HepG2 (cell line): ENCODE measurements around the gene MSRB2. TPM values are rescaled to one million over a fixed set of nuclear protein-coding genes. Genes with fewer than 3 reads are reported as not detected.

Source experiments
- ATAC-seq: fragments of 200-7000 bp; cut with Tn5 transposase; 3 replicates; pipeline ENCODE4 v1.9.1; 2020; ENCODE audit warnings: mild to moderate bottlenecking, moderate library complexity
- BruUV-seq: library from RNA; stranded (reverse); fragments of 400-500 nt; replicated peaks from 2 replicates; lab custom pipeline; 2021; lab: Mats Ljungman, UMichigan
- CTCF ChIA-PET: fragments of 300-600 bp; formaldehyde crosslinking; extraction: SDS; loops from one replicate; lab custom pipeline; 2021; ENCODE audit warnings: low total read pairs, inconsistent platforms, low intra/inter-chr PET ratio; lab: Yijun Ruan, JAX
- POLR2A ChIA-PET: fragments of 350-600 bp; sonication (Branson Sonifier 250); formaldehyde crosslinking; loops from one replicate; lab custom pipeline; 2020; ENCODE audit warnings: antibody characterized with exemption, inconsistent platforms; lab: Yijun Ruan, JAX
- DNase-seq: peaks from one replicate; pipeline ENCODE4 v3.0.0-alpha.2; 2015; ENCODE audit warnings: low spot score
- FAIRE-seq: peaks from 3 replicates; lab custom pipeline; 2011; peaks lifted over from hg19 to GRCh38; lab: Jason Lieb, UNC
- H2AFZ ChIP-seq: one replicate; pipeline ENCODE4 v1.6.1; 2011; ENCODE audit warnings: low read length, inconsistent platforms
- H3K27ac ChIP-seq: fragments of 300-600 bp; 3 replicates; pipeline ENCODE4 v1.8.0; 2011; ENCODE audit warnings: mixed run types, mild to moderate bottlenecking, mixed read lengths, low read length, inconsistent platforms; ENCODE audit not compliant: insufficient read depth; ENCODE audit errors: extremely low read length
- H3K27me3 ChIP-seq, 2 experiments: fragments of 200-600 bp in 1 of 2; 2 replicates in 1 of 2; 3 replicates in 1 of 2; pipeline versions ENCODE4 v1.6.0 to v1.8.0; 2011; ENCODE audit warnings: low read length in 2 of 2, mild to moderate bottlenecking in 2 of 2, moderate library complexity in 2 of 2, inconsistent platforms in 1 of 2; ENCODE audit not compliant: insufficient read depth in 2 of 2, control insufficient read depth in 1 of 2
- H3K36me3 ChIP-seq, 2 experiments: fragments of 200-600 bp in 1 of 2; replicated peaks in 1 of 2; 2 replicates in 1 of 2; 3 replicates in 1 of 2; pipeline versions ENCODE4 v1.5.1 to v1.8.0; 2011; ENCODE audit warnings: low read length in 2 of 2, inconsistent platforms in 1 of 2; ENCODE audit not compliant: insufficient read depth in 2 of 2, control insufficient read depth in 1 of 2
- H3K4me1 ChIP-seq: 2 replicates; pipeline ENCODE4 v1.5.1; 2012; ENCODE audit warnings: low read length, inconsistent platforms; ENCODE audit not compliant: insufficient read depth
- H3K4me2 ChIP-seq: 2 replicates; pipeline ENCODE4 v1.6.0; 2011; ENCODE audit warnings: low read depth, low read length, inconsistent platforms
- H3K4me3 ChIP-seq, 3 experiments: fragments of 200-600 bp in 1 of 3; sonication (generic), shearing (Covaris generic) in 1 of 3; replicated peaks in 1 of 3; 2 replicates each; pipeline ENCODE4 v1.5.1; 2011 to 2016; ENCODE audit warnings: low read length in 3 of 3, inconsistent platforms in 2 of 3, low read depth in 2 of 3, mild to moderate bottlenecking in 2 of 3, control low read depth in 1 of 3, mixed read lengths in 1 of 3; ENCODE audit not compliant: insufficient read depth in 1 of 3
- H3K79me2 ChIP-seq: one replicate; pipeline ENCODE4 v1.6.1; 2011; ENCODE audit warnings: low read length, inconsistent platforms; ENCODE audit not compliant: insufficient read depth
- H3K9ac ChIP-seq: 2 replicates; pipeline ENCODE4 v1.6.0; 2011; ENCODE audit warnings: mild to moderate bottlenecking, low read depth, low read length, inconsistent platforms; ENCODE audit not compliant: insufficient read depth
- H3K9me3 ChIP-seq: 2 replicates; pipeline ENCODE4 v1.5.1; 2012; ENCODE audit warnings: mild to moderate bottlenecking, low read length
- H4K20me1 ChIP-seq: 2 replicates; pipeline ENCODE4 v1.6.0; 2011; ENCODE audit warnings: inconsistent platforms, mild to moderate bottlenecking, low read length, moderate library complexity; ENCODE audit not compliant: insufficient read depth
- AGO2 ChIP-seq: fragments of 200-400 bp; formaldehyde crosslinking; optimal IDR thresholded peaks from 2 replicates; pipeline ENCODE3; 2017; ENCODE audit warnings: mild to moderate bottlenecking, low read depth, low read length, moderate library complexity
- GPN1 ChIP-seq: sonication (generic); formaldehyde crosslinking; IDR thresholded peaks from 2 replicates; pipeline ENCODE4 v1.5.1; 2020; ENCODE audit warnings: missing genetic modification reagents, borderline replicate concordance
- HNF4A ChIP-seq: sonication (generic); formaldehyde crosslinking; IDR thresholded peaks from 2 replicates; pipeline ENCODE4 v1.4.0; 2020; ENCODE audit warnings: missing genetic modification reagents
- KAT7 ChIP-seq: IDR thresholded peaks from 2 replicates; pipeline ENCODE4 v1.6.1; 2018; ENCODE audit warnings: borderline replicate concordance, missing compliant biosample characterization
- NFKB2 ChIP-seq: sonication (generic); formaldehyde crosslinking; IDR thresholded peaks from 2 replicates; pipeline ENCODE4 v1.4.0; 2020; ENCODE audit warnings: missing genetic modification reagents, borderline replicate concordance
- NR2F2 ChIP-seq: IDR thresholded peaks from 2 replicates; pipeline ENCODE4 v1.6.1; 2012; ENCODE audit warnings: low read depth, inconsistent platforms, borderline replicate concordance
- RAD51 ChIP-seq: fragments of 450-650 bp; IDR thresholded peaks from 2 replicates; pipeline ENCODE4 v1.6.1; 2016; ENCODE audit warnings: borderline replicate concordance
- RARA ChIP-seq: IDR thresholded peaks from 2 replicates; pipeline ENCODE4 v1.6.1; 2016; ENCODE audit warnings: missing genetic modification reagents, missing compliant biosample characterization
- YY1 ChIP-seq: IDR thresholded peaks from 2 replicates; pipeline ENCODE4 v1.6.1; 2011; ENCODE audit warnings: low read length, low read depth, moderate library complexity, mild to moderate bottlenecking; ENCODE audit not compliant: insufficient read depth, insufficient replicate concordance
- ZBTB42 ChIP-seq: sonication (generic); formaldehyde crosslinking; IDR thresholded peaks from 2 replicates; pipeline ENCODE4 v1.5.0; 2020; ENCODE audit warnings: mild to moderate bottlenecking, missing genetic modification reagents
- ZC3H13 ChIP-seq: sonication (generic); formaldehyde crosslinking; IDR thresholded peaks from 2 replicates; pipeline ENCODE4 v1.8.1; 2023; ENCODE audit warnings: mild to moderate bottlenecking, missing genetic modification reagents, moderate library complexity
- ZNF263 ChIP-seq: sonication (generic); formaldehyde crosslinking; IDR thresholded peaks from 2 replicates; pipeline ENCODE4 v1.4.0; 2020; ENCODE audit warnings: missing genetic modification reagents
- ZNF337 ChIP-seq: sonication (generic); formaldehyde crosslinking; IDR thresholded peaks from 2 replicates; pipeline ENCODE4 v1.5.1; 2020; ENCODE audit warnings: missing genetic modification reagents, low read depth, mild to moderate bottlenecking, borderline replicate concordance
- ZNF773 ChIP-seq: sonication (generic); formaldehyde crosslinking; IDR thresholded peaks from 2 replicates; pipeline ENCODE4 v1.4.0; 2020; ENCODE audit warnings: missing genetic modification reagents, borderline replicate concordance
- whole genome bisulfite sequencing: methylation state at CpG from one replicate; pipeline ENCODE4 v1.1.6; 2017; ENCODE audit warnings: low lambda C conversion rate; 5-methylcytosine and 5-hydroxymethylcytosine counted together
- in situ Hi-C: cut with HindIII; loops from 2 replicates; pipeline ENCODE4 v1.10.0; 2017; ENCODE audit warnings: low pct_unique_long_range_greater_than_20kb; ENCODE audit not compliant: extremely low pct_ligation_motif_present
- intact Hi-C: fragments of 100-400 bp; cut with micrococcal nuclease; formaldehyde crosslinking; loops from one replicate; pipeline ENCODE4 v1.10.0; 2022; ENCODE audit not compliant: unreplicated experiment
- polyA plus RNA-seq, 8 experiments: library from polyadenylated mRNA; depleted of rRNA in 3 of 8; stranded (reverse) in 7 of 8; unstranded in 1 of 8; fragments of >200 nt; fragmentation: Illumina TruSeq in 4 of 8; extraction: Trizol in 4 of 8; gene quantifications; 2 replicates each; pipeline versions ENCODE4 v1.2.1 to v1.2.3, GENCODE V29; 2011 to 2016; ENCODE audit warnings: low read depth in 4 of 8, missing spikeins in 1 of 8, mixed read lengths in 1 of 8; ENCODE audit not compliant: insufficient read depth in 1 of 8
- total RNA-seq, 5 experiments: library from RNA; depleted of rRNA; stranded (reverse); fragments of >200 nt; fragmentation: Illumina TruSeq; extraction: Trizol; gene quantifications; 2 replicates each; pipeline ENCODE4 v1.2.3, GENCODE V29; 2016; ENCODE audit warnings: low read depth in 1 of 5
- TF ChIP-seq, protein P1 (sequence below): sonication (generic); formaldehyde crosslinking; IDR thresholded peaks from 2 replicates; pipeline ENCODE4 v1.4.0; 2020; ENCODE audit warnings: missing genetic modification reagents
- TF ChIP-seq, protein P2 (sequence below): sonication (generic); formaldehyde crosslinking; IDR thresholded peaks from 2 replicates; pipeline ENCODE4 v1.8.1; 2023; ENCODE audit warnings: mild to moderate bottlenecking, missing genetic modification reagents

The MSRB2 gene
- total and polyA plus RNA-seq, 2 of the 13 experiments (the other 11 are each of a cell fraction or from before 2014, with no cell fraction given): 8.3 to 22.1 TPM

DNA sequence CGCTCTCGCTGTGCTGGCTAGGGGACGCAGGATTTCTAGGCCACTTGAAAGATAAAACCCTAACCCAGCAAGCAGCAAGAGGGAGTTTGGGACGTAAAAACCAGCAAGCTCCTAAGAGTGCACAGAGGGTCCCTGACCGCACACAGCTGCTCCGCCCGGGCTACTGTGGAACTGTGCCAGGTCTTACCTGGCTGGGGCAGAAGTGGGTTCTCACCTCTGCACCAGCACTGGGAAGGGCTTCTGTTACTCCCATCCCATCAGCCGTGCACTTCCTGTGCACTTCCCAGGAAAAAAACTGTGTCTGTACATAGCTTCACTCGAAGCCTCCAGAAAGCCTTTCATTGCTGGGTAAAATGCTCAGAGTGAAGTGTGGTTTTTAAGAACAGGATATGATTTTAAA lies 50.9 kb downstream of the MSRB2 start:
- intact Hi-C loops: no loop called here
- Histone ChIP-seq H3K4me3 (no peak overlapping the region), H4K20me1 (no peaks in the 10 kb centered on the region), H3K27me3 (peaks cover 0 to 2% of the 10 kb centered on the region in 2 experiments; a peak in 1 of 5 replicates), H2AFZ (no peak overlapping the region), H3K27ac (no peak overlapping the region), H3K36me3 (no peaks in the 10 kb centered on the region), H3K4me1 (no peaks in the 10 kb centered on the region), H3K4me2 (0 out of 2 replicates have a peak overlapping the region, but pooled peaks have one; percentile 7), H3K9me3 (no peaks in the 10 kb centered on the region), H3K9ac (no peak overlapping the region)
- CTCF ChIA-PET: no interaction called here
- no peak for FAIRE-seq
- ATAC-seq: no peak; the same call in 2 of the 3 replicates
- BruUV-seq: no TSS peak
- DNase-seq: no peak
- POLR2A ChIA-PET: no interaction called here
- in situ Hi-C loops: no loop called here
- TF ChIP-seq ZNF337 (no peak), KAT7 (CRISPR knock-in tag) (no peak), AGO2 (no peak), ZNF263 (no peak), ZNF773 (CRISPR knock-in tag) (no peak), RARA (no peak), YY1 (no peak), ZBTB42 (CRISPR knock-in tag) (no peak), GPN1 (no peak), RAD51 (no peak), NFKB2 (CRISPR knock-in tag) (no peak), HNF4A (no peak), ZC3H13 (CRISPR knock-in tag) (no peak), NR2F2 (no peak)
- TF ChIP-seq, protein P1, sequence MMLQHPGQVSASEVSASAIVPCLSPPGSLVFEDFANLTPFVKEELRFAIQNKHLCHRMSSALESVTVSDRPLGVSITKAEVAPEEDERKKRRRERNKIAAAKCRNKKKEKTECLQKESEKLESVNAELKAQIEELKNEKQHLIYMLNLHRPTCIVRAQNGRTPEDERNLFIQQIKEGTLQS (CRISPR knock-in tag): no peak
- TF ChIP-seq, protein P2, sequence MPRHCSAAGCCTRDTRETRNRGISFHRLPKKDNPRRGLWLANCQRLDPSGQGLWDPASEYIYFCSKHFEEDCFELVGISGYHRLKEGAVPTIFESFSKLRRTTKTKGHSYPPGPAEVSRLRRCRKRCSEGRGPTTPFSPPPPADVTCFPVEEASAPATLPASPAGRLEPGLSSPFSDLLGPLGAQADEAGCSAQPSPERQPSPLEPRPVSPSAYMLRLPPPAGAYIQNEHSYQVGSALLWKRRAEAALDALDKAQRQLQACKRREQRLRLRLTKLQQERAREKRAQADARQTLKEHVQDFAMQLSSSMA (CRISPR knock-in tag): no peak
- TF ChIP-seq, all 625 proteins: peak for 0
- no peaks in the 10 kb centered on the region for H3K79me2 ChIP-seq
- 44% methylated on average over 8 of the region's 9 CpGs for WGBS
